HG02798 (cell line): ENCODE results near the gene TPP1.

Source experiments
- ATAC-seq: cut with Tn5 transposase; IDR thresholded peaks from one replicate; pipeline ENCODE4 v1.9.1; 2021; ENCODE audit warnings: mild to moderate bottlenecking; ENCODE audit not compliant: unreplicated experiment, poor library complexity

TPP1 gene

DNA sequence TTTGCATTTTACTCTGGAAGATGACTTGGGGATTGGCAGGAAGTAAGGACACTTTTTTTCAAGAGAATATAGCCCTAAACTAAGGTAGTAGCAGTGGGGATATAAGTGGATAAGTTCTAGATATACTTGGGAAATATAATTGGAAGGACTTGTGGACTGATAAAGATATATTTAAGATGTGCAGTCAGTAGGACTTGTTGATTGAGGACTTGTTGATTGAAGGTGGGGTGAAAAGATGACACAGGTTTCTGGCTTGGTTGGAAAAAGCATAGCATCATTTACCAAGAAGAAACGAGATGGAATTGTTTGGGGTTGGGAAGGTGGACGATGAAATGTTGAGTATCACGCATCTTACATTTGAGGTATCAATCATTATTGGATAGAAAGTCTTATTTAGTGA, 5.7 kb downstream of the TPP1 start:
- ATAC-seq = no peak

DNA sequence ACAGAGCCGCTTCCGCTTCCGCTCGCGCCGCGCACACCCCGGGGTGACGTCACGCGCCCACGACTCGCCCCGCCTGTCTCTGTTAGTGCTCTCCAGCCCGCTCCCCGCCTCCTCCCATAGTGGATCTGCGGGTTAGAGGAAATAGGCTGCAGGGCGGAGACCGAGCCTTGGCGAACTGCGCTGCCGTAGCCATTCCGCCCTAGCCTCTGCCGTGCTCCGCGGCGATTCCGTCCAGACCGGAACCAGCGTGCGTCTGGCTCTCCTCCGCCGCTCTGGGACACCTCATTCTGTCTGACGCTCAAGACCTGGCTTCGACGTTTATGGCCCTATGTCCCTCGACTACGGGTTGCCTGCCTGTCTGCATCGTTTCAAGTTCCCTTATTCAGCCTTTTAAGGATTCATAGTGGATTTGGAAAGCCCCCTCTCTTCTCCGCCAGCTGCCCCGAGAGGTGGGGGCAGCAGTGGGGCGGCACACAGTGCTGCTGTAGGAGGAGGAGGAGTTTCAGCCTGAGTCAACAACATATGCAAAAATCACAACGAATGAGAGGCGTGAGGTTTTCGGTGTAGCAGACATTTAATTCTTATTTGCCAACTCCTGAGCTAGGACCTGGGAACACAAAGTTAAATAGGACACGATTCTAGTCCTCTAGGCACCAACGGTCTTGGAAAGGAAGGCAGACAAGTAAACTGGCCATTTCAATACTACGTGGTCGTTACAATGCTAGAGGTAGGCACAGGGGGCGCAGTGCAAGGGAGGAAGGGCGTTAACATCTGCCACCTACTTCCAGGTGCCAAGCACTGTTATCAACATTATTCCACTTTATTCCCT, 6.8 kb downstream of the TPP1 start, which contains the start of gene TAF10:
Gene TAF10, minus strand, starts transcription at position 4 of the 829 bp plus-strand sequence. CDS start 27 bp downstream, outside the sequence.
- ATAC-seq = peak; percentile 91

GRCh38 chr11:6611963-6612212, 7.3 kb downstream of the TPP1 start:
- peak; percentile 19 for ATAC-seq

DNA sequence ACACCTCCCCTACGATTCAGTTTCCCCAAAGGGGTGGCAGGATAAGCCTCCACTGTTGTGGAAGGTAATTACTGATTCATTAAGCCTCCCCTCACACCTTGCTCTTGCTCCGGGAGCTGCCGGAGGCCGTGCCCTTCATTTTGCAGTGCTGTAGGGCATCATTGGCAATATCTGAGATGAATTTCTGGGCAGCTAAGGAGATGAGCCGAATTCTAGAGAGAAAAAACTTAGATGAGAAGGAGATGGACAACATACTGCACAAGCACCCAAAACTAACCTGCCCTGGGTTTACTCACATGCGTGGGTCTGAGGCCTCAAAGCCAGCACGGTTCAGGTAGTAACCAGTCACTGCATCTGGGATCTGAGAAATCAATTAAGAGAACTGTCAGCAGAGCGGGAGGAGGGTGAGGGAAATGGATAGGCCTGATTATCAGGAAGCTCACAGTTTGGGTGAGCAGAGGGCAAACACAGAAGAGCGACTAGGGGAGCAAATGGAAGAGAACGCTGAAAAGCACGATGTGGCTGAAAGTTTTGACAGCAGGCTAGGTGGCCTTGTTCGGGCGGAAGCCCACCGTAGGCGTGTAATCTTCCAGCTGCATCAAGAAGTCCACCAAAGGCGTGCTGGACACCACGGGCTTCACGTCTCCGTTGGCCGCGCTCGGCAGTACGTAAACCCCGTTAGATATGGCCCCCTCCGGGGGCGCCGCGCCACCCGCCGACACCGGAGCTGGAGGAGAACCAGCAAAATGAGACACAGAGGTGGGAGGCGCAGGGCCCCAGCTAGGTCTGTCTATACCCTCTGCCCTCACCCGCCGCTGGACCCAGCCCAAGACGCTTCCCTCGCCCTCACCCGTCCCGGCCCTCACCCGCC, 7.9 kb downstream of the TPP1 start:
- ATAC-seq = no peak

GRCh38 chr11:6610591-6610990, 8.6 kb downstream of the TPP1 start:
- ATAC-seq = no peak

GRCh38 chr11:6609502-6610015, 9.7 kb downstream of the TPP1 start:
- no peak for ATAC-seq

GRCh38 chr11:6608726-6609501, 10.3 kb downstream of the TPP1 start:
- no peak for ATAC-seq

DNA sequence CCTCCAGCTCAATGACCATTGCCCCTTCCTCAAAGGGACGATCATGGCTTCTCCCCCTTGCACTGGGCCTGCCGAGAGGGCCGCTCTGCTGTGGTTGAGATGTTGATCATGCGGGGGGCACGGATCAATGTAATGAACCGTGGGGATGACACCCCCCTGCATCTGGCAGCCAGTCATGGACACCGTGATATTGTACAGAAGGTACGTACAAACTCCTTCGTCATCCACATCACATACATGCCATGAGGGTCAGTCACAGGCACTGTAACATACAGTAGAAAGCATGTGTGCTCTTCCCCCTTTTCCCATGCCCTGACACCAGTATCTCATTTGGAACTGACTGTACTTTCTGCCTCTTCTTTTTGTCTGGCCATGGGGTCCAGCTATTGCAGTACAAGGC, 11.2 kb downstream of the TPP1 start:
- ATAC-seq = no peak

GRCh38 chr11:6607190-6607795, 11.9 kb downstream of the TPP1 start:
- no peak for ATAC-seq

- ATAC-seq = peak; percentile 45
Observed at GRCh38 chr11:6606471-6607189, 12.6 kb downstream of the TPP1 start.

GRCh38 chr11:6604790-6605189, 14.4 kb downstream of the TPP1 start:
- no peak for ATAC-seq

GRCh38 chr11:6604081-6604626, 15.1 kb downstream of the TPP1 start:
- peak; percentile 36 for ATAC-seq

DNA sequence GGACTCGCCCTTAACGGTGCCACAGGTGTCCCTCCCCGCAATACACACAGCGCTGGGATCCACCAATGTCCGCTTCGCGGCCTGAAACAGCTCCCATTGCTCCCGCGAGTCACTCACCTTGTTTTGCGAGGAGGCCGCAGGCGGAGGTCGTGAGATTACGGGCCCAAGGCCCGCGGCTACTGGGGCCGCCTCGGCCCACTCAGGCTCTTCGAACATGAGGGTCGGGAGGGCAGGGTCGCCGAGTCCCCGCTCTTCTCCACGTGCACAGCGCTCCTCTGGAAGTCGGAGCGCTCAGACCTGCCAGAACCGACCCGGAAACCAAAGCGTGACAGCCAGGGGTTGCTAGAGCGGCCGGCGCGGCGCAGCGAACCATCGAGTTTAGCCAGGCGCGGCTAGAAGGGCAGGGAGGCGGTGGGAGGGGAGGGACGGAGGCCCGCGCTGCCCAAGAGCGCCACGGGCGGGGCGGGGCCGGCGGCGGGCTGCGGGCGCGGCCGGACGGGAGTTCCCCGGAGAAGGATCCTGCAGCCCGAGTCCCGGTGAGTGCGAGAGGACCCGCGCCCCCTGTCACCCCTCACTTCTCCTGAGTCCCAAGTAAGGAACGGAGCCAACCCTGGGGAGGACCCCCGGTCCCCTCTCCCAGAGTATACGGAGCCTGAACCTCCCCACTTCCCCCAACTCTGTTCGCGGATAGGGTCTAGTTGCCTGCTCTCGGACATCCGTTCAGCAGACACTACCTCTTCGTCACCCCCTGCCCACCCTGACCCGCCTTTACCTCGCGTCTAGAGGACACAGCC, 15.7 kb downstream of the TPP1 start, which contains the start of the genes ILK and RRP8:
Gene ILK, plus strand, starts transcription at position 488 of the 794 bp plus-strand sequence. CDS start 498 bp downstream, outside the sequence.
Gene RRP8, minus strand, starts transcription at position 330 of the 794 bp plus-strand sequence. Its CDS starts 114 bp downstream, at position 216.
- peak; percentile 83 for ATAC-seq

- ATAC-seq = no peak
Observed at GRCh38 chr11:6602096-6602940, 16.9 kb downstream of the TPP1 start.

GRCh38 chr11:6601041-6601461, 18.2 kb downstream of the TPP1 start:
- ATAC-seq = no peak

DNA sequence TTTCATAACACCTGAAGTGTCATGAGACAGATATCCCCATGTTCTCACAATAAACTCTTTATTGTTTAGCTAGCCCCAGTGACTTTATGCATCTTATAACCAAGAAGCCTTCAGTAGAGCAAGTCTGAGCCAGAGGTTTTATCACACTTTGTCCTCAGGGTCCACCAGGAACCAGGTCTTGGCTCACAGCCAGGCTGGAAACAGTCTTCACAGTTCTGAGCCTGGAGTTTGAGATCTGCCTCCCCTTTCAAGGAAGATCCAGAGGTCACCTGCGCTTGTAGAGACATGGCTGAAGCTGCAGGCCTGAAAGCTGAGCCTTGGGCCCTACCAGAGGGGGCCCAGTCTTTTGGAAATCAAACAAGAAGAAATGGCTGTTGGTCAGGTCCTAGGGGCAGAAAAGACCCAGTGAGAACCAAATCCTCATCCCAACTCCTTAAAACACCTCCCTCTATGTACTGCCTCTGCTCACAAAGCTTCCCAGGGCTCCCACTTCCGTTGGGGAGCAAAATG, 19.3 kb downstream of the TPP1 start:
- no peak for ATAC-seq

DNA sequence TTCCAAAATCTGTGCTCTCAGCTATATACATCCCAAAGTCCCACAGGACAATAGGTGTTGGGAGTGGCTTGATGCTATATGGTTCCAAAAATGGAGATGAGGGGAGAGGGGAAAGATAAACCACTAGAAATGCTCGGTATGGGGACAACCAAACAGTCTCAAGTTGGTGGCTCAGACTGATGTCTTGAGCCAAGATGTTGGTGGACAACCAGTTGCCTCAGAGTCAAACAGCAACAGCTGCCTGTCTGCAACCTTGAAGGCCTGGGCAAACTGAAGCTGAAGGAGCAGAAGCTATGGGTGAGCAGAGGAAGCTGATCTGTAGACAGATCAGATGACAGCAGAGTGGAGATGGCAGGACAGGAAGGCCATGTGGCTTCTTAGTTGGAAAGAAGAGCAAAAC, 19.8 kb downstream of the TPP1 start:
- no peak for ATAC-seq
